AG04450 (cell line): ENCODE results near the gene INPP5D. TPM values are rescaled to one million over a fixed set of nuclear protein-coding genes. Genes with fewer than 3 reads are reported as not detected.
A peak's percentile ranks its signal among the peaks of the same experiment; 100 is the strongest.
"Not testable (repeated sequence)": the region's sequence is repeated elsewhere in the genome, so short reads cannot be mapped to it uniquely, and the experiment has no call there.

ENCODE experiments used
- CTCF ChIA-PET: fragments of 300-600, 350-600 bp; formaldehyde crosslinking; extraction: SDS; loops from one replicate; lab custom pipeline; 2022; ENCODE audit warnings: antibody characterized with exemption, inconsistent platforms; lab: Charles Lee
- POLR2A ChIA-PET: fragments of 350-600 bp; formaldehyde crosslinking; extraction: SDS; loops from one replicate; lab custom pipeline; 2021; ENCODE audit warnings: antibody characterized with exemption, inconsistent platforms; lab: Yijun Ruan, JAX
- DNase-seq: peaks from one replicate; pipeline ENCODE4 v3.0.0-alpha.2; 2011; ENCODE audit warnings: low read depth, low spot score
- H3K27ac ChIP-seq: one replicate; pipeline ENCODE4 v1.5.1; 2012; ENCODE audit warnings: low read depth, low read length, control low read depth
- H3K27me3 ChIP-seq: one replicate; pipeline ENCODE4 v1.6.0; 2012; ENCODE audit warnings: low read length; ENCODE audit not compliant: control insufficient read depth, insufficient read depth
- H3K4me3 ChIP-seq: 2 replicates; pipeline ENCODE4 v1.5.1; 2011; ENCODE audit warnings: mild to moderate bottlenecking, low read depth, low read length, control low read depth
- H3K9me3 ChIP-seq: 2 replicates; pipeline ENCODE4 v1.5.1; 2012; ENCODE audit warnings: low read length; ENCODE audit not compliant: control insufficient read depth, insufficient read depth
- polyA plus RNA-seq: library from polyadenylated mRNA; depleted of rRNA; stranded (reverse); fragments of >200 nt; gene quantifications from 2 replicates; pipeline ENCODE4 v1.2.3, GENCODE V29; 2011
- TF ChIP-seq, protein P1 (sequence below): IDR thresholded peaks from 2 replicates; pipeline ENCODE4 v1.5.1; 2011; ENCODE audit warnings: low read depth, low read length, control low read depth, inconsistent platforms

INPP5D gene
- polyA plus RNA-seq, 1 experiment = 0.43 TPM

GRCh38 chr2:233094614-233095013, 34.5 kb downstream of the INPP5D start:
- Histone ChIP-seq H3K9me3 (no peaks in the 10 kb centered on the region), H3K4me3 (no peak overlapping the region), H3K27me3 (peaks cover 6% of the 10 kb centered on the region), H3K27ac (no peak overlapping the region)
- POLR2A ChIA-PET = no interaction called here
- no peak for DNase-seq
- CTCF ChIA-PET = no interaction called here
- TF ChIP-seq, protein P1, sequence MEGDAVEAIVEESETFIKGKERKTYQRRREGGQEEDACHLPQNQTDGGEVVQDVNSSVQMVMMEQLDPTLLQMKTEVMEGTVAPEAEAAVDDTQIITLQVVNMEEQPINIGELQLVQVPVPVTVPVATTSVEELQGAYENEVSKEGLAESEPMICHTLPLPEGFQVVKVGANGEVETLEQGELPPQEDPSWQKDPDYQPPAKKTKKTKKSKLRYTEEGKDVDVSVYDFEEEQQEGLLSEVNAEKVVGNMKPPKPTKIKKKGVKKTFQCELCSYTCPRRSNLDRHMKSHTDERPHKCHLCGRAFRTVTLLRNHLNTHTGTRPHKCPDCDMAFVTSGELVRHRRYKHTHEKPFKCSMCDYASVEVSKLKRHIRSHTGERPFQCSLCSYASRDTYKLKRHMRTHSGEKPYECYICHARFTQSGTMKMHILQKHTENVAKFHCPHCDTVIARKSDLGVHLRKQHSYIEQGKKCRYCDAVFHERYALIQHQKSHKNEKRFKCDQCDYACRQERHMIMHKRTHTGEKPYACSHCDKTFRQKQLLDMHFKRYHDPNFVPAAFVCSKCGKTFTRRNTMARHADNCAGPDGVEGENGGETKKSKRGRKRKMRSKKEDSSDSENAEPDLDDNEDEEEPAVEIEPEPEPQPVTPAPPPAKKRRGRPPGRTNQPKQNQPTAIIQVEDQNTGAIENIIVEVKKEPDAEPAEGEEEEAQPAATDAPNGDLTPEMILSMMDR = no peak

DNA sequence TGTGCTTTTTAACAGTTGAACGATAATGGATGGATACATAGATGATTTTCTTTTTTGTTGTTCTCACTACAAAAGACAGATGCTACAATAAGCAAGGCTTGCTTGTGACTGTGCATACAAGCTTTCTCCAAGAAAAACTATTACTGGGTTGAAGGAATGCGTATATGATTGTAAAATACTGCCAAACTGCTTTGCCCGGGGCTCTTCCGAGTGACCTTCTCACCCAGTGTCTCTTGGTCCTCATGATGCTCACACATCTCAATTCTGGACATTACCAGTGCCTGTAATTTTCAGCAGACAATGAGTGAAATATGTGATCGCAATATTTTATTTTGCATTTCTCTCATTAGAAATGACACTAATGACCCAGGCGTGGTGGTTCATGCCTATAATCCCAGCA, 35.9 kb downstream of the INPP5D start:
- ChIA-PET POLR2A (no interaction called here), CTCF (no interaction called here)
- DNase-seq = no peak
- no peak overlapping the region for H3K27ac ChIP-seq
- TF ChIP-seq, protein P1 = no peak
- H3K4me3 ChIP-seq = no peak overlapping the region
- peaks cover 2% of the 10 kb centered on the region for H3K27me3 ChIP-seq
- no peaks in the 10 kb centered on the region for H3K9me3 ChIP-seq

DNA sequence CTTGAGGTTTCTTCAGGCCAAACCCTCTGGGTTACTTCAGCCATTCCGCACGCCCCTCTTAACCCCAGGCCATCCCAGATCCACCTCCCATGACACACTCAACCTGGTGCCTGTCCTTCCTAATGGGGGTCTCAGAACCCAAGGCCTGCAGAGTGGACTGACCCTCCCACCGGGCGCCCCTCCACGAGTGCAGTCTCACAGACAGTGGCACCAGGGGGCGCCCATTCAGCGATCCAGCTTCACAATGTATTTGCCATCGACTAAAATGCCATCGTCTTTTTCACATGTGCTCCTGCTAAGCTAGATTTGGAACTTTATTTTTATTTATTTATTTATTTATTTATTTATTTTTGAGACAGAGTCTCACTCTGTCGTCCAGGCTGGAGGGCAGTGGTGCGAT, 38.5 kb downstream of the INPP5D start:
- TF ChIP-seq, protein P1 = peak; percentile 43
- ChIA-PET CTCF (interaction anchor here (1.1 kb wide), 1 partner anchor 152 kb away, joined by 4 read pairs; the partner anchor contains the start of gene ATG16L1), POLR2A (no interaction called here)
- no peak for DNase-seq
- Histone ChIP-seq H3K9me3 (no peaks in the 10 kb centered on the region), H3K27ac (no peak overlapping the region), H3K4me3 (no peak overlapping the region), H3K27me3 (peaks cover 2% of the 10 kb centered on the region)

GRCh38 chr2:233099820-233100191, 39.7 kb downstream of the INPP5D start:
- H3K4me3 ChIP-seq, CTCF ChIA-PET, H3K9me3 ChIP-seq, H3K27ac ChIP-seq, POLR2A ChIA-PET, DNase-seq, H3K27me3 ChIP-seq: not testable (repeated sequence)

GRCh38 chr2:233100192-233100998, 40.3 kb downstream of the INPP5D start:
- DNase-seq = no peak
- ChIA-PET CTCF (no interaction called here), POLR2A (no interaction called here)
- Histone ChIP-seq H3K9me3 (no peaks in the 10 kb centered on the region), H3K27me3 (peaks cover 2% of the 10 kb centered on the region), H3K4me3 (no peak overlapping the region), H3K27ac (no peak overlapping the region)
- TF ChIP-seq, protein P1 = no peak
